NCI-H2171 (cell line): ENCODE results near the gene OR10T2.
"Not testable (repeated sequence)": the region's sequence is repeated elsewhere in the genome, so short reads cannot be mapped to it uniquely, and the experiment has no call there.

Experiments
- DNase-seq: peaks from one replicate; lab custom pipeline; 2025; lab: John Stamatoyannopoulos, UW

The OR10T2 gene, protein sequence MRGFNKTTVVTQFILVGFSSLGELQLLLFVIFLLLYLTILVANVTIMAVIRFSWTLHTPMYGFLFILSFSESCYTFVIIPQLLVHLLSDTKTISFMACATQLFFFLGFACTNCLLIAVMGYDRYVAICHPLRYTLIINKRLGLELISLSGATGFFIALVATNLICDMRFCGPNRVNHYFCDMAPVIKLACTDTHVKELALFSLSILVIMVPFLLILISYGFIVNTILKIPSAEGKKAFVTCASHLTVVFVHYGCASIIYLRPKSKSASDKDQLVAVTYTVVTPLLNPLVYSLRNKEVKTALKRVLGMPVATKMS

DNA sequence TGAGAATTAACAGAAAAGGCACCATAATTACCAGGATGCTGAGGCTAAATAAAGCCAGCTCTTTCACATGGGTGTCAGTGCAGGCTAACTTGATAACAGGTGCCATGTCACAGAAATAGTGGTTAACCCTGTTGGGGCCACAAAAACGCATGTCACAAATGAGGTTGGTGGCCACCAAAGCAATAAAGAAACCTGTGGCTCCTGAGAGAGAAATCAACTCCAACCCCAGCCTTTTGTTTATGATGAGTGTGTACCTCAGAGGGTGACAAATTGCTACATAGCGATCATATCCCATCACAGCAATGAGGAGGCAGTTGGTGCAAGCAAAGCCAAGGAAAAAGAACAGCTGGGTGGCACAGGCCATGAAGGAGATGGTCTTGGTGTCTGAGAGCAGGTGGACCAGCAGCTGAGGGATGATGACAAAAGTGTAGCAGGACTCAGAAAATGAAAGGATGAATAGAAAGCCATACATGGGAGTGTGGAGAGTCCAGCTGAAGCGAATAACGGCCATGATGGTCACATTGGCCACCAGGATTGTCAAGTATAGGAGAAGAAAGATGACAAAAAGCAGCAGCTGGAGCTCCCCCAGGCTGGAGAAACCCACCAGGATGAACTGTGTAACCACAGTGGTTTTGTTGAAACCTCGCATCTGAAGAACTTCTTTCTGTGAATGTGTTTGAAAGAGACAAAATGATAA is at the start of gene OR10T2:
Gene OR10T2, minus strand, starts transcription at position 649 of the 697 bp plus-strand sequence. Its CDS starts 0 bp downstream, at position 649.
- no peak for DNase-seq

- DNase-seq: no peak
Measured at GRCh38 chr1:158445376-158445775, 46.1 kb upstream of the OR10T2 start.

DNA sequence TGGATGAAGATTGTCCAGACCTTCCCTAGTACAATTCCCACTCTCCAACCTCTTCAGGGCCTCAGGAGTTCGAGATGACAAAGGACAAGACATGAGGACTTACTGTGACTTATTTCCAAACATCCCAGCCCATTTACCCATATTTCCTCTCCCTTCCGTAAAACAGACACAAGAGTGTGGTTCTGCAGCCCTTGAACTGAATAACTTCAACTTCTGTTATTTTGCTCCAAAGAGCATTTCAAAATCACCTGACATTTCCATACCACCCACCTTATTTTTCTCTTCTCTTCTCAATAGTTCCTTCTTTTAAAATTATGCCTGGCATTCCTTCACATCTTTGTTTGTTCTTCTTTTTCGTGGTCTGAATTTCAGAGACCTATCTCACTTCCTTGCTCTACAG is 35.5 kb upstream of the OR10T2 start:
- no peak for DNase-seq

- DNase-seq: not testable (repeated sequence)
Measured at GRCh38 chr1:158430163-158430562, 30.9 kb upstream of the OR10T2 start.

GRCh38 chr1:158426137-158426536 is 26.9 kb upstream of the OR10T2 start, which contains the start of gene OR10K2:
Gene OR10K2 (minus strand): TSS chr1:158426237. CDS start chr1:158420866, 5,371 bp downstream.
- DNase-seq: no peak

DNA sequence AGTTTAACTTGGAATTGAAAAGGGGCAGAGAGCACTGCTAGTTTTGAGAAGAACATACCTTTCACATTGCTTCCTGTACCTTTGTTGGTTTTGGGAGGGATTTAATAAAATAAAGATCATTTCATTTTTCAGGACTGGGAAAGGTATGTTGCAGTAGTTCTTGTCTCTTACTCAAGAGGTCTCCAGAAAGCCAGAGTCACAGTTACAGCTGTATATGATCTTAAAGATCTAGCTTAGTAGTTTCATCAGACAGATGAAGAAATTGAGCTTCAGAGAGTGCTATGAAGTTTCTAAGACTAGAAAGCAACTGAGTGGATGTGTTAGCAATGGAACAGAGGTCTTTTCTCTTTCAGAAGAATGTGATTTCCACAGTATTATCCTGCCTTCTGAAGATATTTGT is 25.8 kb upstream of the OR10T2 start:
- no peak for DNase-seq

DNA sequence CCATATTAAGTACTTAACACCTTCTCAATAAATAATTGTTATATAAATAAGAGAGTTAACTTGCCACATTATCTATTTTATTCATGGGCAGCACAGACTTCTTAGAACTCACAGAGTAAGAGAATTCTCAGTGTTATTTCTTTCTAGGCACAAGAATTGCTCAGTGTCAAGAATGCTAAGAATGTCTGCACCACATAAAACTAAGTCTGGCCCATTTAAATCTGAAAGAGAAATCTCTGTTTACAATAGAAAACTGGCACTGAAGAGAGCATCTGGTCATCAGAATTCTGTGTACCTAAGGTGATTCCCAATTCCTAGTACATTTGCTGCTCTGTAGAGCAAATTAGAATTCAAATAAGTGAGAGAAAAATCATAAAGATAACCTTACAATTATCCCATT is 22.9 kb upstream of the OR10T2 start:
- no peak for DNase-seq

GRCh38 chr1:158417586-158417985 is 18.3 kb upstream of the OR10T2 start:
- no peak for DNase-seq

GRCh38 chr1:158414651-158415345 is 15.5 kb upstream of the OR10T2 start:
- no peak for DNase-seq

- no peak for DNase-seq
Measured at GRCh38 chr1:158407092-158407491, 7.8 kb upstream of the OR10T2 start.

GRCh38 chr1:158400871-158401270 is 1.6 kb upstream of the OR10T2 start:
- no peak for DNase-seq

- no peak for DNase-seq
Measured at GRCh38 chr1:158396646-158397045, 2.6 kb downstream of the OR10T2 start.

GRCh38 chr1:158393476-158393875 is 5.8 kb downstream of the OR10T2 start:
- no peak for DNase-seq

DNA sequence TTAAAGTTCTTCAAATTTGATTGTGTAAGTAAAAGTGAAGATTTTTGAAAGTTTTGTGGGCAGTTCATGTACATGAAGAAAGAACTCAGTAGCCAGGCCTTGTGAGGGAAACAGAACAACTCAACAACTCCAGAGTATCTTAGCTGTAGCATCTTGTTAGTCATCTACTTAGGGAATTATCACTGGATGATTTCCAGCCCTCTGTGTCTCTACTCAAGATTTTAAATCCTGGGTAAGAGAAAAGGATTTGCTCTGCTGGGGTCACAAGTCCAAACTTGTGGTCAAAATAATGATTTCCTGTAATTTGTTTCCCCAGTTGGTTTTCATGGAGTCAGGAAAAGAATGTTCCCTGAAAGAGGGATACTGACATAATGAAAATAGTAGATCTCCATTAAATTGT is 8.2 kb downstream of the OR10T2 start:
- no peak for DNase-seq

DNA sequence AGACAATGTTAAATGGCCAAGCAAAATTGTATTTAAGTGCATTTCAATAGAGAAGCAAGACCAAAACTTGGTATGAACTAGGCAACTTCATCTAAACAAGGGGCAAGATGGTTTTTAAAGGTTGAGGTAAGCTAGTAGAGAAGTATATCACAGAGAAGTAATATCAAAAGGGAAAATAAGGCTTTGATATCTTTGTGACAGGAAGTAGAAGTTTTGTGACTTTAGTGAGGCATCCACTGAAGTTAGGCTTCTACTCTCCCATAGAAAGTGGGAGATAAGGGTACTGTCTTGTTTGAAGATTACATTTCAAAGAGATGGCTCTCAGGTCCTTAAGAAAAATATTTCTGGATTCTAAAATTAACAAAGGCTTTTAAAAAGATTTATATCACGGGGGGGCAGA is 8.9 kb downstream of the OR10T2 start:
- no peak for DNase-seq

DNA sequence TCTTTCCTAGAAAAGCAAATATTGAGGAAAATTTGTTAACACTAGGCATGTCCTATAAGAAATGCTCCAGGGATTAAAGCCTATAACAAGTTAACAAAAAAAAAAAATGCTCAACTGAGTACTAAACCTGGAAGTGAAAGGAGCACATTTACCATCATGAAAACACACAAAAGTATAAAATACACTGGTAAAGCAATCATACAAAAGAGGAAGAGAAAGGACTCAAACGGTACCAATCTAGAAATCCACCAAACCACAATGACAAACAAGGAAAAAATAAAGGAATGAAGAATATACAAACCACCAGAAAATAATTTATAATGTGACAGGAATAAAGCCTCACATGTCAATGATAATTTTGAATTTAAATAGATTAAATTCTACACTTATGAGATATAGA is 24.4 kb downstream of the OR10T2 start:
- no peak for DNase-seq

GRCh38 chr1:158374101-158374500 is 25.2 kb downstream of the OR10T2 start:
- not testable (repeated sequence) for DNase-seq

DNA sequence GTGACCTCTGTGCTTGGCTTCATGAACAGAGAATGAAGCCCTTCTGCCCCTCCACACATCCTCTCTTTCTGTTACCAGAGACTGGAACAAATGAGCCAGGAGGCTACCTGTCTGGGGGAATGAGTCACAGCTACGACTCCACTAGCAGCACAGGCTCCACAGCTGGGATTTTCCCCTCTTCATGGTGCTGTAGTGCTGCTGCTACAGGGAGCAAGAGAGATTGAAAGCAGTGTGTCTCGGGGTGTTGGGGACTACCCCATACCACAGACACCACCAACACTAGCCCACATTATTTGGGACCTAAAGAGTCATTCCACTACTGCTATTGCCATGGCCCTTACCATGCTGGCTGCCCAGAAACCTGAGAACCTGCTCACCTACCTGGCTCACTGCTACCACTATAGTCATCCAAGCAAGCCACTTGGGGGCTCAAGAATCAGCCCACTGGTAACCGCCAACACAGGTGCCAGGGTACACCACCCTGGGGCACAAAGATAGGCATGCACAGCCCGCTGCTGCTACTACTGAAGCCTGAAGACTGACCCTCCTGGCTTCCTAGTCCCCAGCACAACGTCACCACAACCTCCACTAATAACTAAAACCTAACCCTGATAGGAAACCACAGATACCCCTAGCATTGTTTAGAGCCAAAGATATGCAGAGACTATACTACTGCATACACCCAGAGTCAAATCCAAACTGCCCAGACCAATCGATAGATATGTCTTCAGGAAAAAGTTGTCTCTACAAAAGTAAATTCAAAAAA is 27.9 kb downstream of the OR10T2 start:
- no peak for DNase-seq

GRCh38 chr1:158366783-158367182 is 32.5 kb downstream of the OR10T2 start:
- DNase-seq: no peak

DNA sequence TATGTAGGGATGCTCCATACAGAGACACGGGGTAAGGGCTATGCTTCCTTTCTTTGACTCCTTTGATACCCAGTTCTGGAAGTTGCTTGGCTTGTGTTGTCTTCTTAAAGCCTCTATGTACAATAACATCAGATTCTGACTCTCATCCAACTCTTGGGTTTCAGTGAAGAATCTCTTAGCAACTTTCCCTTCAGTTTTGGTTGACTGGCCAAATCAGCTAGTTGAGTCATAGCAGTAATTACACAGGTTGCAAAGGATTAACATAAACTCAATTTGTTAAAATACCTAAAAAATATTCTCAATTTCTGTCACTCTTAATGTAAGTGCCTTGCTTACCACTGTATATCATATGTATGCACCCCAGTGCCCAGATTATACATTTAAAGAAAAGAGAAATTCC is 36.3 kb downstream of the OR10T2 start:
- DNase-seq: no peak

GRCh38 chr1:158362482-158362881 is 36.8 kb downstream of the OR10T2 start:
- no peak for DNase-seq

GRCh38 chr1:158357441-158357840 is 41.8 kb downstream of the OR10T2 start:
- DNase-seq: no peak
